ENCODE results near the gene DRC3.

DNA sequence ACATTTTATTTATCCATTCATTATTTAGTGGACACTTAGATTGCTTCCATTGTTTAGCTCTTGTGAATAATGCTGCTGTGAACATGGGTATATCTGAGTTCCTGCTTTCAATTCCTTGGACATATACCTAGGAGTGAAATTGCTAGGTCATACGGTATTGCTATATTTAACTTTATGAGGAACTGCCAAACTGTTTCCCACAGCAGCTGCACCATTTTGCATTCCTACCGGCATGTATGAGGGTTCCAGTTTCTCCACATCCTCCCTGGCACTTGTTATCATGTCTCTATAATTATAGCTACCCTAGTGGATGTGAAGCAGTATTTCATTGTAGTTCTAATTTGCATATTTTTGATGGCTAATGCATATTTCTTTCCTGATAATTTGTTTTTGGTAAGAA, 91.4 kb downstream of the DRC3 start:
- TF ChIP-seq EZH2 (optimal IDR thresholded peaks at IDR 0.05; ENCODE audit: low read depth, low read length): no peak
- TF ChIP-seq, protein P1, sequence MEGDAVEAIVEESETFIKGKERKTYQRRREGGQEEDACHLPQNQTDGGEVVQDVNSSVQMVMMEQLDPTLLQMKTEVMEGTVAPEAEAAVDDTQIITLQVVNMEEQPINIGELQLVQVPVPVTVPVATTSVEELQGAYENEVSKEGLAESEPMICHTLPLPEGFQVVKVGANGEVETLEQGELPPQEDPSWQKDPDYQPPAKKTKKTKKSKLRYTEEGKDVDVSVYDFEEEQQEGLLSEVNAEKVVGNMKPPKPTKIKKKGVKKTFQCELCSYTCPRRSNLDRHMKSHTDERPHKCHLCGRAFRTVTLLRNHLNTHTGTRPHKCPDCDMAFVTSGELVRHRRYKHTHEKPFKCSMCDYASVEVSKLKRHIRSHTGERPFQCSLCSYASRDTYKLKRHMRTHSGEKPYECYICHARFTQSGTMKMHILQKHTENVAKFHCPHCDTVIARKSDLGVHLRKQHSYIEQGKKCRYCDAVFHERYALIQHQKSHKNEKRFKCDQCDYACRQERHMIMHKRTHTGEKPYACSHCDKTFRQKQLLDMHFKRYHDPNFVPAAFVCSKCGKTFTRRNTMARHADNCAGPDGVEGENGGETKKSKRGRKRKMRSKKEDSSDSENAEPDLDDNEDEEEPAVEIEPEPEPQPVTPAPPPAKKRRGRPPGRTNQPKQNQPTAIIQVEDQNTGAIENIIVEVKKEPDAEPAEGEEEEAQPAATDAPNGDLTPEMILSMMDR (IDR thresholded peaks at IDR 0.05; ENCODE audit: low read length): no peak
